Mammary epithelial cell (primary cell): ENCODE measurements around the gene IL6ST.

Source experiments
- CTCF ChIP-seq, 2 donors: IDR thresholded peaks in 1 of 2; conservative IDR thresholded peaks in 1 of 2; 2 replicates each; pipeline ENCODE4 v1.5.1; 2011 to 2012; ENCODE audit warnings: inconsistent platforms in 2 of 2, low read length in 2 of 2, mild to moderate bottlenecking in 2 of 2, control low read depth in 1 of 2, low read depth in 1 of 2; ENCODE audit not compliant: insufficient read depth in 1 of 2; ENCODE audit errors: extremely low read depth in 1 of 2
- EZH2 ChIP-seq: IDR thresholded peaks from 2 replicates; pipeline ENCODE4 v1.6.1; 2012; ENCODE audit warnings: low read length, inconsistent platforms, borderline replicate concordance

GRCh38 chr5:55896663-55897062, 98.1 kb downstream of the IL6ST start:
- no peak for TF ChIP-seq CTCF (conservative IDR thresholded peaks at IDR 0.05 in 1 of 2, IDR thresholded peaks at IDR 0.05 in 1 of 2; ENCODE audit: extremely low read depth in 1 of 2, insufficient read depth in 1 of 2, low read depth in 1 of 2, low read length in 2 of 2)
- TF ChIP-seq EZH2 = no peak
